ENCODE results near the gene TPM2. TPM values are rescaled to one million over a fixed set of nuclear protein-coding genes. Genes with fewer than 3 reads are reported as not detected.

The TPM2 gene
- total and polyA plus RNA-seq, 10 of the 15 experiments (the other 5 are each of a cell fraction or from before 2014, with no cell fraction given): 0.11 to 9.3 (median 1.1) TPM

DNA sequence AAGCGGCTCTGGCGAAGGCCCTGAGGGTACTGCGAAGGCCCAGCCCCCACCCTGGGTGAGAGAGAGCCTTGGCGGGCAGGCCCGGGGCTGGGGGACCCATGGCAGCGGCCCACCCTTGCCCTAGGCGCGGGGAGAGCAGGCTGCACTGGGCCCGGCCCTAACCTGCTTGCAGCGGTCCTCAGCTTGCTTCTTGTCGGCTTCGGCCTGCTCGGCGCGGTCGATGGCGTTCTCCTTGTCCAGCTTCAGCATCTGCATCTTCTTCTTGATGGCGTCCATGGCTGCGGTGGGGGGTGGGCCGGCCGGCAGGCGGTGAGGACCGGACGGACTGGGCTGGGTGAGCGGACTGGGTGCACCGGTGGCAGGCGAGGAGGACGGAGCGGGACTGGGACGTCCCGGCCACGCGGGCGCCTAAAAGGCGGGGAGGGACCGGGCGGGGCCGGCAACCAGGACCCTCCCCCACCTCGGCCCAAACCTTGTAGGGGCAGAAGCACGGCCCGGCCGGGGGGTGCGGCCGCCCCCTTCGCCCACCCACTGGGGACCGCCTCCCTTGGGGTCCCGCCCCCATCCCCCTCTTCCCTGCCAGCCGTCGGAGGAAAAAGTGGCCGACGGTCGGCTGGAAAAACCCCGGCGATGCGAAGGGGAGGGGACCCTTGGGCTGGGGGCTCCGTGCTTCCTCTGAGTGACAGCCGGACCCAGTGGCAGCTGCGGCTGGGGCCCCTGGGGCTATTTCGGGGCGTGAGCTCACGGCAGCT, at the start of gene TPM2 (continued):
- TF ChIP-seq, protein P1, sequence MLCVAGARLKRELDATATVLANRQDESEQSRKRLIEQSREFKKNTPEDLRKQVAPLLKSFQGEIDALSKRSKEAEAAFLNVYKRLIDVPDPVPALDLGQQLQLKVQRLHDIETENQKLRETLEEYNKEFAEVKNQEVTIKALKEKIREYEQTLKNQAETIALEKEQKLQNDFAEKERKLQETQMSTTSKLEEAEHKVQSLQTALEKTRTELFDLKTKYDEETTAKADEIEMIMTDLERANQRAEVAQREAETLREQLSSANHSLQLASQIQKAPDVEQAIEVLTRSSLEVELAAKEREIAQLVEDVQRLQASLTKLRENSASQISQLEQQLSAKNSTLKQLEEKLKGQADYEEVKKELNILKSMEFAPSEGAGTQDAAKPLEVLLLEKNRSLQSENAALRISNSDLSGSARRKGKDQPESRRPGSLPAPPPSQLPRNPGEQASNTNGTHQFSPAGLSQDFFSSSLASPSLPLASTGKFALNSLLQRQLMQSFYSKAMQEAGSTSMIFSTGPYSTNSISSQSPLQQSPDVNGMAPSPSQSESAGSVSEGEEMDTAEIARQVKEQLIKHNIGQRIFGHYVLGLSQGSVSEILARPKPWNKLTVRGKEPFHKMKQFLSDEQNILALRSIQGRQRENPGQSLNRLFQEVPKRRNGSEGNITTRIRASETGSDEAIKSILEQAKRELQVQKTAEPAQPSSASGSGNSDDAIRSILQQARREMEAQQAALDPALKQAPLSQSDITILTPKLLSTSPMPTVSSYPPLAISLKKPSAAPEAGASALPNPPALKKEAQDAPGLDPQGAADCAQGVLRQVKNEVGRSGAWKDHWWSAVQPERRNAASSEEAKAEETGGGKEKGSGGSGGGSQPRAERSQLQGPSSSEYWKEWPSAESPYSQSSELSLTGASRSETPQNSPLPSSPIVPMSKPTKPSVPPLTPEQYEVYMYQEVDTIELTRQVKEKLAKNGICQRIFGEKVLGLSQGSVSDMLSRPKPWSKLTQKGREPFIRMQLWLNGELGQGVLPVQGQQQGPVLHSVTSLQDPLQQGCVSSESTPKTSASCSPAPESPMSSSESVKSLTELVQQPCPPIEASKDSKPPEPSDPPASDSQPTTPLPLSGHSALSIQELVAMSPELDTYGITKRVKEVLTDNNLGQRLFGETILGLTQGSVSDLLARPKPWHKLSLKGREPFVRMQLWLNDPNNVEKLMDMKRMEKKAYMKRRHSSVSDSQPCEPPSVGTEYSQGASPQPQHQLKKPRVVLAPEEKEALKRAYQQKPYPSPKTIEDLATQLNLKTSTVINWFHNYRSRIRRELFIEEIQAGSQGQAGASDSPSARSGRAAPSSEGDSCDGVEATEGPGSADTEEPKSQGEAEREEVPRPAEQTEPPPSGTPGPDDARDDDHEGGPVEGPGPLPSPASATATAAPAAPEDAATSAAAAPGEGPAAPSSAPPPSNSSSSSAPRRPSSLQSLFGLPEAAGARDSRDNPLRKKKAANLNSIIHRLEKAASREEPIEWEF (IDR thresholded peaks at IDR 0.05; ENCODE audit: insufficient replicate concordance, low read depth, low read length): no peak
- no peak for TF ChIP-seq MTA2 (IDR thresholded peaks at IDR 0.05; ENCODE audit: low read depth)
- TF ChIP-seq SIX5 (IDR thresholded peaks at IDR 0.05; ENCODE audit: low read depth, low read length, severe bottlenecking): no peak
- TF ChIP-seq HDGF (IDR thresholded peaks at IDR 0.05): no peak
- no peak; the same call in 1 of the 2 replicates for TF ChIP-seq POLR2AphosphoS5 (IDR thresholded peaks at IDR 0.05; ENCODE audit: low read length)
- TF ChIP-seq, protein P2, sequence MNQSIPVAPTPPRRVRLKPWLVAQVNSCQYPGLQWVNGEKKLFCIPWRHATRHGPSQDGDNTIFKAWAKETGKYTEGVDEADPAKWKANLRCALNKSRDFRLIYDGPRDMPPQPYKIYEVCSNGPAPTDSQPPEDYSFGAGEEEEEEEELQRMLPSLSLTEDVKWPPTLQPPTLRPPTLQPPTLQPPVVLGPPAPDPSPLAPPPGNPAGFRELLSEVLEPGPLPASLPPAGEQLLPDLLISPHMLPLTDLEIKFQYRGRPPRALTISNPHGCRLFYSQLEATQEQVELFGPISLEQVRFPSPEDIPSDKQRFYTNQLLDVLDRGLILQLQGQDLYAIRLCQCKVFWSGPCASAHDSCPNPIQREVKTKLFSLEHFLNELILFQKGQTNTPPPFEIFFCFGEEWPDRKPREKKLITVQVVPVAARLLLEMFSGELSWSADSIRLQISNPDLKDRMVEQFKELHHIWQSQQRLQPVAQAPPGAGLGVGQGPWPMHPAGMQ (IDR thresholded peaks at IDR 0.05; ENCODE audit: borderline replicate concordance): no peak
- TF ChIP-seq, protein P3, sequence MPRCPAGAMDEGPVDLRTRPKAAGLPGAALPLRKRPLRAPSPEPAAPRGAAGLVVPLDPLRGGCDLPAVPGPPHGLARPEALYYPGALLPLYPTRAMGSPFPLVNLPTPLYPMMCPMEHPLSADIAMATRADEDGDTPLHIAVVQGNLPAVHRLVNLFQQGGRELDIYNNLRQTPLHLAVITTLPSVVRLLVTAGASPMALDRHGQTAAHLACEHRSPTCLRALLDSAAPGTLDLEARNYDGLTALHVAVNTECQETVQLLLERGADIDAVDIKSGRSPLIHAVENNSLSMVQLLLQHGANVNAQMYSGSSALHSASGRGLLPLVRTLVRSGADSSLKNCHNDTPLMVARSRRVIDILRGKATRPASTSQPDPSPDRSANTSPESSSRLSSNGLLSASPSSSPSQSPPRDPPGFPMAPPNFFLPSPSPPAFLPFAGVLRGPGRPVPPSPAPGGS (IDR thresholded peaks at IDR 0.05; ENCODE audit: borderline replicate concordance, insufficient read depth, low read depth, low read length, poor library complexity, severe bottlenecking): no peak
- TF ChIP-seq, protein P4, sequence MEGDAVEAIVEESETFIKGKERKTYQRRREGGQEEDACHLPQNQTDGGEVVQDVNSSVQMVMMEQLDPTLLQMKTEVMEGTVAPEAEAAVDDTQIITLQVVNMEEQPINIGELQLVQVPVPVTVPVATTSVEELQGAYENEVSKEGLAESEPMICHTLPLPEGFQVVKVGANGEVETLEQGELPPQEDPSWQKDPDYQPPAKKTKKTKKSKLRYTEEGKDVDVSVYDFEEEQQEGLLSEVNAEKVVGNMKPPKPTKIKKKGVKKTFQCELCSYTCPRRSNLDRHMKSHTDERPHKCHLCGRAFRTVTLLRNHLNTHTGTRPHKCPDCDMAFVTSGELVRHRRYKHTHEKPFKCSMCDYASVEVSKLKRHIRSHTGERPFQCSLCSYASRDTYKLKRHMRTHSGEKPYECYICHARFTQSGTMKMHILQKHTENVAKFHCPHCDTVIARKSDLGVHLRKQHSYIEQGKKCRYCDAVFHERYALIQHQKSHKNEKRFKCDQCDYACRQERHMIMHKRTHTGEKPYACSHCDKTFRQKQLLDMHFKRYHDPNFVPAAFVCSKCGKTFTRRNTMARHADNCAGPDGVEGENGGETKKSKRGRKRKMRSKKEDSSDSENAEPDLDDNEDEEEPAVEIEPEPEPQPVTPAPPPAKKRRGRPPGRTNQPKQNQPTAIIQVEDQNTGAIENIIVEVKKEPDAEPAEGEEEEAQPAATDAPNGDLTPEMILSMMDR (IDR thresholded peaks at IDR 0.05 in 2 of 3, conservative IDR thresholded peaks at IDR 0.05 in 1 of 3; ENCODE audit: control insufficient read depth in 2 of 3, extremely low read depth in 1 of 3, insufficient read depth in 1 of 3, low read depth in 3 of 3, low read length in 3 of 3): no peak
- TF ChIP-seq, protein P5, sequence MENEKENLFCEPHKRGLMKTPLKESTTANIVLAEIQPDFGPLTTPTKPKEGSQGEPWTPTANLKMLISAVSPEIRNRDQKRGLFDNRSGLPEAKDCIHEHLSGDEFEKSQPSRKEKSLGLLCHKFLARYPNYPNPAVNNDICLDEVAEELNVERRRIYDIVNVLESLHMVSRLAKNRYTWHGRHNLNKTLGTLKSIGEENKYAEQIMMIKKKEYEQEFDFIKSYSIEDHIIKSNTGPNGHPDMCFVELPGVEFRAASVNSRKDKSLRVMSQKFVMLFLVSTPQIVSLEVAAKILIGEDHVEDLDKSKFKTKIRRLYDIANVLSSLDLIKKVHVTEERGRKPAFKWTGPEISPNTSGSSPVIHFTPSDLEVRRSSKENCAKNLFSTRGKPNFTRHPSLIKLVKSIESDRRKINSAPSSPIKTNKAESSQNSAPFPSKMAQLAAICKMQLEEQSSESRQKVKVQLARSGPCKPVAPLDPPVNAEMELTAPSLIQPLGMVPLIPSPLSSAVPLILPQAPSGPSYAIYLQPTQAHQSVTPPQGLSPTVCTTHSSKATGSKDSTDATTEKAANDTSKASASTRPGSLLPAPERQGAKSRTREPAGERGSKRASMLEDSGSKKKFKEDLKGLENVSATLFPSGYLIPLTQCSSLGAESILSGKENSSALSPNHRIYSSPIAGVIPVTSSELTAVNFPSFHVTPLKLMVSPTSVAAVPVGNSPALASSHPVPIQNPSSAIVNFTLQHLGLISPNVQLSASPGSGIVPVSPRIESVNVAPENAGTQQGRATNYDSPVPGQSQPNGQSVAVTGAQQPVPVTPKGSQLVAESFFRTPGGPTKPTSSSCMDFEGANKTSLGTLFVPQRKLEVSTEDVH (IDR thresholded peaks at IDR 0.05; ENCODE audit: low read depth, partially characterized antibody): no peak
- TF ChIP-seq ESRRA (IDR thresholded peaks at IDR 0.05; ENCODE audit: low read length): no peak
- TF ChIP-seq BCL11A (IDR thresholded peaks at IDR 0.05; ENCODE audit: low read depth, low read length): no peak
- TF ChIP-seq POLR2A (IDR thresholded peaks at IDR 0.05; ENCODE audit: low read depth, low read length): no peak
- TF ChIP-seq TCF12 (IDR thresholded peaks at IDR 0.05; ENCODE audit: low read depth, low read length): peak; percentile 16; the same call in 1 of the 2 replicates
- TF ChIP-seq ZNF24 (IDR thresholded peaks at IDR 0.05): no peak
